Activated naive CD8-positive, alpha-beta T cell treated with anti-CD3 and anti-CD28 coated beads, Interleukin-2, amount 10 ng/mL, durations not matched to agents 7 days and 5 days (primary cell): Measurements from ENCODE around the gene UPB1. TPM values are rescaled to one million over a fixed set of nuclear protein-coding genes. Genes with fewer than 3 reads are reported as not detected.

ENCODE experiments used
- ATAC-seq: fragments of 150-1000 bp; cut with Tn5 transposase; one replicate; pipeline ENCODE4 v1.10.0; 2021; ENCODE audit warnings: low read depth, moderate library complexity
- POLR2A ChIA-PET: fragments of 350-600 bp; sonication (Branson Sonifier 250); formaldehyde crosslinking; loops from one replicate; lab custom pipeline; 2021; ENCODE audit warnings: antibody characterized with exemption; lab: Charles Lee
- DNase-seq: peaks from one replicate; pipeline ENCODE4 v3.0.0; 2021
- H3K27ac Mint-ChIP-seq: one replicate; pipeline ENCODE4 v1.8.0; 2022; ENCODE audit warnings: mild to moderate bottlenecking, mixed read lengths
- H3K27me3 Mint-ChIP-seq: one replicate; pipeline ENCODE4 v1.8.0; 2022; ENCODE audit warnings: mild to moderate bottlenecking, moderate library complexity, mixed read lengths
- H3K36me3 Mint-ChIP-seq: one replicate; pipeline ENCODE4 v1.8.0; 2021; ENCODE audit warnings: mild to moderate bottlenecking, mixed read lengths
- H3K4me1 Mint-ChIP-seq: one replicate; pipeline ENCODE4 v1.8.0; 2021; ENCODE audit warnings: mixed read lengths
- H3K4me3 Mint-ChIP-seq: one replicate; pipeline ENCODE4 v1.8.0; 2022; ENCODE audit warnings: mild to moderate bottlenecking, moderate library complexity, mixed read lengths
- H3K9me3 Mint-ChIP-seq: one replicate; pipeline ENCODE4 v1.8.0; 2021; ENCODE audit warnings: mixed read lengths
- total RNA-seq, 2 experiments: library from RNA; stranded (reverse); gene quantifications; one replicate each; pipeline ENCODE4 v1.2.3, GENCODE V29; 2021

Gene UPB1
- total RNA-seq, 2 experiments from 2014 or later, result 0.30 to 0.34 TPM

DNA sequence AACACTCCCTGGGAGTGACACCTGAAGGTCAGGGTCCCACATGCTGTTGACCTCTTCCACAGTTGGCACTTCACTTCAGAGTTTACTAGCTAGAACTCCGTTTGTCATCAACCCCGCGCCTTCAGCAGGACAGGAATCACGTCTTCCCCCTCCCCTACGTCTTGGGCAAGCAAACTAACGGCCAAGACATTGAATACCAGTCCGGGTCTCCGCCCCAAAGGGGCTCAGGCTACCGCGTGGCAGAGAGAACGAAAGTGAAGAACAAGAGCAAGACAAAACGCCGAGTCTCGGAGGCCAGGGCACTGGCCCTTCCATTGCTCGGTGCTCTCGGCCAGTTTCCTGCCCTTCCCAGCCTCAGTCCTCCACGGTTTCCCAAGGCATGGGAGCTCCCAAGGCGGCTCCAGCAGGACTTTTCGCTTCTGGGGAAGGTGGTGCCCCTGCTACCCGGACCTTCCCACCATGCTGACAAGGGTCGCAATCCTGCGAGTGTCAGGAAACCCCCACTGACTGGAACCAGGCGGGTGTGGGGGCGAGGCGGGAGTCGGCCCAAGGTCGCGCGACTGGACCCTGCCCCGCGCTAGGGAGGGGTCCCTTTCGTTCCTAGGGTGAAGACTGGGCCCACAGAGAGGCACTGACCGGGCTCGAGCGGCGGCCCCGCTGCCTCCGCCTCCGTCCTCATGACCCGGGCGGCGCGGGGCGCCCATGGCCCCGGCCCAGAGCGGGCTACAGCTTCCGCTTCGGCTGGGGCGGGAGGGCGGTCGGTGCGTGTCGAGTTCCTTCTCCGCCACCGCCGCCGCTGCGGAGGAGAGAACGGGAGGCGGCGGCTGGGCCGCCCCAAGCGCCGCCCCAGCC, 59.4 kb downstream of the UPB1 start, which contains the start of gene GUCD1:
Gene GUCD1, minus strand, starts transcription at position 826 of the 852 bp plus-strand sequence. Its CDS starts 147 bp downstream, at position 679.
- Mint-ChIP-seq H3K4me1 (peaks cover 40% of the 10 kb centered on the region), H3K27me3 (no peaks in the 10 kb centered on the region), H3K36me3 (peaks cover 13% of the 10 kb centered on the region), H3K9me3 (no peaks in the 10 kb centered on the region), H3K27ac (peak within 1 kb of the TSS; percentile 98), H3K4me3 (peak within 1 kb of the TSS; percentile 100)
- ATAC-seq (no peak), DNase-seq (peak; percentile 57)
- POLR2A ChIA-PET, result interaction anchor here (0.5 to 2.2 kb wide), 17 partner anchors 8 to 660 kb away, joined by 3 to 10 read pairs (median 4); partner anchors contain the start of gene MIF

DNA sequence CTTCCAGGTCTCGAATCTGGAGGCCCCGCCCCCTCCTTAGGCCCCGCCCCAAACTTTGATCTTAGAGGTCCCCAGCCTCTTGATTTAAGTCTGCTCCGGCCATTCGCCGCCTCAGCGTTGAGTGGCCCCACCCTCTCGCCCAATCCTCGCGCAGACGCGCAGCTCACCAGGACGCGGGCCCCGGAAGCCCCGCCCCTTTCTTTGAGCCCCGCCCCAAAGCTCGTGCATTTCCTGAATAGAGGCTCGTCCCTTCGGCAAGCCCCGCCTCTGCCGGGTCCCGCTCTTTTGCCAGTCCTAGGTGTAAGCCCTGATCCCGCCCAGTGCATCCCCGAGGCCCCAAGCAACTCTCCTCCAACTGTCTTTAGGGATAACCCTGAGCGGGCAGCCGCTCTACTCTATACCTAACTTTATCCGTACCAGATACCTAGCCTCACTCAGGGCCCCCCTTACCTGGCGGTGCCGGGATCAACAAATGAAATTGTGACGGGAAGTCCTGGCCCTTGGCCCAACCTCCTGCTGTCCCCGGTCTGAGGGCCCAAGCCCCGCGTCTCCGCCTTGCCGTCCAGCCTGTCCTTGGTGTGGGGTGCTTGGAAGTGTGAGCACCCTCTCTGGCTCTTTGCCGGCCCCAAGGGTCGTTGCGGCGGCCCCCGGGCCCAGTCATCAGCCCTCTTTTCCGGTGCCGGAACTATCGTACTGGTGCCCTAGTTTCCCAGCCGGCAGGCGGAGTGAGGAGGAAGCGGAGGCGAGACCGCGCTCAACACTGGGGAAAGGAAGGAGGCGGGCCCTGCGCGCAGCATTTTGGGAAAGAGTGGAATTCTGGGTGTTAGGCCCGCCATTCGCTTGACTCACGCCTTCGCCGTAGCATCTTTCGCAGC, 60.3 kb downstream of the UPB1 start, which contains the start of gene SNRPD3:
Gene SNRPD3, plus strand, starts transcription at position 835 of the 875 bp plus-strand sequence. CDS start 1,676 bp downstream, outside the sequence.
- peak within 1 kb of the TSS; percentile 100 for H3K4me3 Mint-ChIP-seq
- no peaks in the 10 kb centered on the region for H3K27me3 Mint-ChIP-seq
- peak; percentile 96 for DNase-seq
- POLR2A ChIA-PET, result interaction anchor here (0.6 to 2.2 kb wide), 17 partner anchors 9 to 661 kb away, joined by 3 to 10 read pairs (median 4); partner anchors contain the start of gene MIF
- peak within 1 kb of the TSS; percentile 94 for H3K27ac Mint-ChIP-seq
- peaks cover 37% of the 10 kb centered on the region for H3K4me1 Mint-ChIP-seq
- peak; percentile 88 for ATAC-seq
- H3K36me3 Mint-ChIP-seq, result peaks cover 12% of the 10 kb centered on the region
- no peaks in the 10 kb centered on the region for H3K9me3 Mint-ChIP-seq

DNA sequence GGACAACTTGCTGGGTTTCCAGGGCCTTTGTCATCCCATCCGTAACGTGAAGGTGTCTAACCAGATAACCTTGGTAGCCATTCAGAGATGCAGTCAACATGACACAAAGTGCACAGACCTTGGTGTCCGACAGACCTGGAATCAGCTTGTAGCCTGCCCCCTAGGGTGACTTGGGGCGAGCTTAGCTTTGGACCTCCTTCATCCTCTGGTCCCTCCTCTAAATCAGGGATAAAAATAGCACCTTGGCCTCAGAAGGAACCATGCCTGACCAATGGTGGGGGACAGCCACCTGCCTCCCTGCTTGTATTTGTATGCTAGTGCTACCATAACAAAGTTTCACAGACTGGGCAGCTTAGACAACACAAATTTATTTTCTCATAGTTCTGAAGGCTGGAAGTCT, 64.3 kb downstream of the UPB1 start:
- POLR2A ChIA-PET, result no interaction called here
- DNase-seq (no peak), ATAC-seq (no peak)
- Mint-ChIP-seq H3K4me1 (peaks cover 30% of the 10 kb centered on the region), H3K27me3 (no peaks in the 10 kb centered on the region), H3K4me3 (no peak overlapping the region), H3K9me3 (no peaks in the 10 kb centered on the region), H3K36me3 (peaks cover 14% of the 10 kb centered on the region), H3K27ac (no peak overlapping the region)

DNA sequence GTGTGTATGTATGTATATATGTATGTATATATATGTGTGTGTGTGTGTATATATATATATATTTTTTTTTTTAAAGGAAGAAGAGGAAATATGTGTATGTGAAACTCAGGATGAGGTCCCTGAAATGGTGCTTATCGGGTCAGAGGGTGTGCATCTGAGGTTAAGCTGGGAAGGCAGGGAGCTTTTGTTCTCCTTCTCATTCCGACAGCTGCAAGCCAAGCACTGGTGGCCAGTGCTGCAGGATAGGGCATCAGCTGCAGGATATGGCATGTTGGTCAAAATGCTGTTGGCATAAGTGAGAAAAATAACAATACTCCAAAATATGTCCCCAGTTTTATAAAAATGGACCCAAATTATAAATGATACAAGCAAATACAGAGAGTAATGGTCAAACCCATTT, 68.1 kb downstream of the UPB1 start:
- POLR2A ChIA-PET, result interaction anchor here (0.8 kb wide), 1 partner anchor 12 kb away, joined by 3 read pairs; no protein-coding TSS in a partner anchor
- Mint-ChIP-seq H3K4me1 (peaks cover 22% of the 10 kb centered on the region), H3K9me3 (no peaks in the 10 kb centered on the region), H3K27ac (no peak overlapping the region), H3K36me3 (peaks cover 11% of the 10 kb centered on the region), H3K4me3 (no peak overlapping the region), H3K27me3 (no peaks in the 10 kb centered on the region)
- DNase-seq (no peak), ATAC-seq (no peak)

DNA sequence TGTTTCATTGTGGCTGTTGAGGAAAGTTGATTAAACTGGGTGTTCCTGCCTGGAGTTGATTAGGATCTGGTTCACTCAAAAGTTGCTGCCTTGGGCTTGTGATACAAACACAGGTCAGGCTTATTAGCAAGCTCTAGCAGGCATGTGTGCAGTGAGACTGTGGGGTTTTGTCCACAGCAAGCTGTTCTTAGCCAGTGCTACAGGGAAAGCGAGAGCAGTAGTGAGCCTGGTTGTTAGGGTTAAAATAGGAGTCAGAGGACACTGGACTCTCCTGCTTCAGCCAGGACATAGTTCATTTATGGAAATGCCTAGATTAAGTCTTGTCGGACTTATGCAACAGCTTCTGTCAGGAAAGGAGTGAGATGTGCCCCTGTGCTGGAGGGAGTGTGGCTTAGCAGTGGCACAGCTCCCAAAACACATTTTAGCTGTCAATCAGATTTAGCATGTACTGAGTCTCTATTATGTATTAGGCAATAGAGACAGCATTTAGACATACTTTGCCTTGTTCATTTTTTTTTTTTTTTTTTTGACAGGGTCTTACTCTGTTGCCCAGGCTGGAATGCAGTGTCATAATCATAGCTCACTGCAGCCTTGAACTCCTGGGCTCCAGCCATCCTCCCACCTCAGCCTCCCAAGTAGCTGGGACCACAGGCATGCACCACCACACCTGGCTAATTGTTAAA, 69.4 kb downstream of the UPB1 start:
- Mint-ChIP-seq H3K9me3 (no peaks in the 10 kb centered on the region), H3K27ac (peak overlapping the region; percentile 31), H3K4me1 (peaks cover 13% of the 10 kb centered on the region), H3K4me3 (no peak overlapping the region), H3K36me3 (peaks cover 6% of the 10 kb centered on the region), H3K27me3 (no peaks in the 10 kb centered on the region)
- ATAC-seq (no peak), DNase-seq (no peak)
- POLR2A ChIA-PET, result interaction anchor here (0.7 to 2.6 kb wide), 3 partner anchors 9 to 265 kb away, joined by 3 to 10 read pairs (median 3); partner anchors contain the start of genes GUCD1 and SNRPD3

DNA sequence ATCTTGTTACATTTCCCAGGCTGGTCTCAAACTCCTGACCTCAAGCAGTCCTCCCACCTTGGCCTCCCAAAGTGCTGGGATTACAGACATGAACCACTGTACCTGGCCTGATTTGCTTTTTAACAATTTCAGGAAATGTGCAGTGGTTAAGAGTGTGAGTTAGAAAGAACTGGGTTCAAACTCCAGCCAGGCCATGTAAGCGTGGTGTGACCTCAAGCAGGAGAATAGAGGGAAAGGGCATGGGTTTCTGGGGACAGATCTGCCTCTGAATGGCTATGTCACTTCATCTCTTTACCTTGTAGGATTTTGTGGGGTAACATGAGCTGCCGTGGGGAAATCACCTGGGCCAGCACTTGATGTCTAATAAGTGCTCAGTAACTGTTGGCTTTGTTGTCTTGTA, 69.9 kb downstream of the UPB1 start:
- H3K36me3 Mint-ChIP-seq, result peaks cover 8% of the 10 kb centered on the region
- H3K9me3 Mint-ChIP-seq, result no peaks in the 10 kb centered on the region
- no peaks in the 10 kb centered on the region for H3K27me3 Mint-ChIP-seq
- H3K27ac Mint-ChIP-seq, result no peak overlapping the region
- no peak overlapping the region for H3K4me3 Mint-ChIP-seq
- ATAC-seq, result no peak
- no peak for DNase-seq
- peaks cover 13% of the 10 kb centered on the region for H3K4me1 Mint-ChIP-seq
- POLR2A ChIA-PET, result interaction anchor here (2.6 kb wide), 1 partner anchor 9 kb away, joined by 10 read pairs; the partner anchor contains the start of genes GUCD1 and SNRPD3

DNA sequence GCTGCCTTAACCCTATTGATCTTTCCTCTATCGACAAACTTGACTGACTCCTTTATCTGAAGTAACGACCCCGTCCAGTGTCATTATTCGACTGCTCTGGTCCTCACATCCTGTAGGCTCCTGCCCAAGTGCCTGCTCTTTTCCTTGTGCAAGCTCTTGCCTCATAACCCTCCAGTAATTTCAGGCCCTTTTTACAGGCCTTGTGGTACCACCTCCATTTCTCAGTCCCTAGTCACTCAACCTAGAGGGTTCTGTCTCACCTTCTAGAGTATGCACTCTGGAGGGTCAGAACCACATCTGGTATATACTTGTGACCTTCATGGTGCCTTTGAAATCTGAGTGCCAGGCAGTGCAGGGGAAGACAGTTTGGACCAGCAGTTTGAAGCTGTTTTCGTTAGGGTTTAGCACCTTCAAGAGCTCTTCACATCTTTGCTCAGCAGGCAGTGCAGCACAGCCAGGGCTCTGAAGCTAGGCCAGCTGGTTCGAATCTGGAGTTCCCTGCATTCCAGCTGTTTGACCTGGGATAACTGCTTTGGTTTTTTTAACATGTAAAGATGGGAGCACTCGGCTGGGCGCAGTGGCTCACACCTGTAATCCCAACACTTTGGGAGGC, 71.9 kb downstream of the UPB1 start:
- POLR2A ChIA-PET, result interaction anchor here (0.5 to 2.6 kb wide), 2 partner anchors 11 to 548 kb away, joined by 3 to 10 read pairs; partner anchors contain the start of genes GUCD1 and SNRPD3
- no peak for DNase-seq
- Mint-ChIP-seq H3K27me3 (no peaks in the 10 kb centered on the region), H3K4me3 (no peak overlapping the region), H3K36me3 (peaks cover 13% of the 10 kb centered on the region), H3K4me1 (peaks cover 9% of the 10 kb centered on the region), H3K9me3 (no peaks in the 10 kb centered on the region), H3K27ac (peak overlapping the region; percentile 30)
- no peak for ATAC-seq

DNA sequence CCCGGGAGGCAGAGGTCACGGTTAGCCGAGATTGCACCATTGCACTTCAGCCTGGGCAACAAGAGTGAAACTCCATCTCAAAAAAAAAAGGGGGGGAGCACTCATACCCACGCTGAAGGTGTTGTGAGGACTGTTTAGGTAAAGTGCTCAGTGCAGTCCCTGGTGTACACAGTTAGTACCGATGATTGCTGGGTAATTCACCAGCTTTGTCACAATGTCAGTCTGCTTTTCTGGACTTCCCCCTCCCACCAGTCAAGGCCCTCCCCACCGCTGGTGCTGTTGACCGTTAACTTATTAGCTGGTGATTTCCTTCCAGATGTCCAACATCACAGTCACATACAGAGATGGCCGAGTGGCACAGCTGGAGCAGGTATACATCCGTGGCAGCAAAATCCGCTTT, 72.5 kb downstream of the UPB1 start:
- no peaks in the 10 kb centered on the region for H3K9me3 Mint-ChIP-seq
- peaks cover 9% of the 10 kb centered on the region for H3K4me1 Mint-ChIP-seq
- POLR2A ChIA-PET, result no interaction called here
- DNase-seq, result no peak
- ATAC-seq, result no peak
- H3K27ac Mint-ChIP-seq, result no peak overlapping the region
- H3K4me3 Mint-ChIP-seq, result no peak overlapping the region
- no peaks in the 10 kb centered on the region for H3K27me3 Mint-ChIP-seq
- peaks cover 15% of the 10 kb centered on the region for H3K36me3 Mint-ChIP-seq

DNA sequence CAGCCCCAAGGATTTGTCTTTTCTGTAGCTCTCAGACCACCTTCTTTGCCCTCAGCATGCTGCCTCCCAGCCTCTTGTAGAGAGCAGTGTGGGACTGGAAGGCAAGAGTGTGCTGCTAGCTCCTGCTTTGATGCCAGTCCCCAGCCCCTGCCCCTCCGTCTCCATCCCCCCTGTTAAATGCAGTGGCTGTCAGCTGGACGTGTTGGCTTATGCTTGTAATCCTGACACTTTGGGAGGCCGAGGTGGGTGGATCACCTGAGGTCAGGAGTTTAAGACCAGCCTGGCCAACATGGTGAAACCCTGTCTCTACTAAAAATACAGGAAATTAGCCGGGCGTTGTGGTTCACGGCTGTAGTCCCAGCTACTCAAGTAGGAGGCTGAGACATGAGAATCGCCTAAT, 76.1 kb downstream of the UPB1 start:
- Mint-ChIP-seq H3K36me3 (peaks cover 31% of the 10 kb centered on the region), H3K4me3 (no peak overlapping the region), H3K4me1 (peaks cover 5% of the 10 kb centered on the region), H3K27me3 (no peaks in the 10 kb centered on the region), H3K27ac (no peak overlapping the region), H3K9me3 (no peaks in the 10 kb centered on the region)
- DNase-seq (no peak), ATAC-seq (no peak)
- POLR2A ChIA-PET, result interaction anchor here (0.6 kb wide), 1 partner anchor 10 kb away, joined by 3 read pairs; no protein-coding TSS in a partner anchor

DNA sequence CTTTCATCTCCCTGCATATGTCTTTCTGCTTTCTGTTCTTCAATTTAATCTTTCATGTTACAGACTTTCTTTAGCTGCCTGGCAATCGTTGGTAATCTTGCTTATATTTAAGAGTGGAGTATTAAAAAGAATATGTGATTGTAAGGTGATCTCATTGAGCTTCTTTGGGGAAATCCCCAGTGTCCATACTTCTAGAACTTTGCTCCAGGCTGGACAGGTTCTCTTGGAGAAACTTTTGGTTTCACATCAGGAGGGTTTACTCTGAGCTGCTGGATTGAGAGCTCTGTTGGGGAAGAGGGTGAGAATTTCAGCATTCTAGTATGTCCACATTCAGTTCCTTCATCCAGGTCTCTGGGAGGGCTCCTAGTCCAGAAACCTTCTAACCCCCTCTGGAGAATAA, 81.6 kb downstream of the UPB1 start:
- H3K9me3 Mint-ChIP-seq, result no peaks in the 10 kb centered on the region
- H3K36me3 Mint-ChIP-seq, result peaks cover 28% of the 10 kb centered on the region
- ATAC-seq (no peak), DNase-seq (no peak)
- H3K27ac Mint-ChIP-seq, result no peak overlapping the region
- POLR2A ChIA-PET, result no interaction called here
- H3K4me1 Mint-ChIP-seq, result peaks cover 2% of the 10 kb centered on the region
- H3K27me3 Mint-ChIP-seq, result no peaks in the 10 kb centered on the region
- H3K4me3 Mint-ChIP-seq, result no peak overlapping the region
